GM12878 (cell line): ENCODE measurements around the gene LUM. TPM values are rescaled to one million over a fixed set of nuclear protein-coding genes. Genes with fewer than 3 reads are reported as not detected.

Experiments used
- ATAC-seq: fragments of 200-7000 bp; cut with Tn5 transposase; 3 replicates; pipeline ENCODE4 v1.9.1; 2020; ENCODE audit warnings: mild to moderate bottlenecking, moderate library complexity
- BruUV-seq: library from RNA; stranded (reverse); fragments of 400-500 nt; replicated peaks from 2 replicates; lab custom pipeline; 2021; lab: Mats Ljungman, UMichigan
- CTCF ChIA-PET: fragments of 300-600 bp; sonication (Branson Sonifier 250); formaldehyde crosslinking; extraction: SDS; loops from one replicate; lab custom pipeline; 2021; ENCODE audit warnings: inconsistent platforms; lab: Yijun Ruan, JAX
- POLR2A ChIA-PET: fragments of 350-600 bp; formaldehyde crosslinking; extraction: SDS; loops from one replicate; lab custom pipeline; 2021; ENCODE audit warnings: inconsistent platforms; lab: Charles Lee
- RAD21 ChIA-PET: fragments of 300-600 bp; sonication (Branson Sonifier 250); formaldehyde crosslinking; loops from one replicate; lab custom pipeline; 2023; ENCODE audit warnings: antibody characterized with exemption; ENCODE audit not compliant: unreplicated experiment; lab: Charles Lee
- SMC1A ChIA-PET: fragments of 300-600 bp; sonication (Branson Sonifier 250); formaldehyde crosslinking; loops from one replicate; lab custom pipeline; 2023; ENCODE audit not compliant: unreplicated experiment, uncharacterized antibody; lab: Charles Lee
- DNase-seq: peaks from one replicate; pipeline ENCODE4 v3.0.0-alpha.2; 2011; ENCODE audit warnings: low read depth, low spot score
- FAIRE-seq: peaks from 3 replicates; lab custom pipeline; 2011; peaks lifted over from hg19 to GRCh38; lab: Jason Lieb, UNC
- H2AFZ ChIP-seq: 2 replicates; pipeline ENCODE4 v1.6.0; 2011; ENCODE audit warnings: low read depth, low read length, control low read depth; ENCODE audit not compliant: control insufficient read depth
- H3K27ac ChIP-seq: 2 replicates; pipeline ENCODE4 v1.5.1; 2011; ENCODE audit warnings: control low read depth; ENCODE audit not compliant: control insufficient read depth, insufficient read depth
- H3K27me3 ChIP-seq, 2 experiments: replicated peaks in 1 of 2; 2 replicates each; pipeline versions ENCODE4 v1.6.0 to v1.6.1; 2011; ENCODE audit warnings: low read length in 1 of 2; ENCODE audit not compliant: control insufficient read depth in 2 of 2, insufficient read depth in 2 of 2
- H3K36me3 ChIP-seq, 2 experiments: 2 replicates each; pipeline ENCODE4 v1.5.1; 2011; ENCODE audit warnings: low read length in 1 of 2; ENCODE audit not compliant: control insufficient read depth in 2 of 2, insufficient read depth in 2 of 2
- H3K4me1 ChIP-seq: 2 replicates; pipeline ENCODE4 v1.6.1; 2011; ENCODE audit warnings: mild to moderate bottlenecking, low read length, moderate library complexity, mixed read lengths; ENCODE audit not compliant: control insufficient read depth, insufficient read depth
- H3K4me2 ChIP-seq: 2 replicates; pipeline ENCODE4 v1.6.0; 2011; ENCODE audit warnings: control low read depth; ENCODE audit not compliant: control insufficient read depth, insufficient read depth
- H3K4me3 ChIP-seq: fragments of 200-600 bp; sonication (generic); 2 replicates; pipeline ENCODE4 v1.5.1; 2016
- H3K79me2 ChIP-seq: 2 replicates; pipeline ENCODE4 v1.6.0; 2011; ENCODE audit warnings: low read length; ENCODE audit not compliant: control insufficient read depth, insufficient read depth
- H3K9ac ChIP-seq: 2 replicates; pipeline ENCODE4 v1.8.0; 2011; ENCODE audit warnings: low read length, control low read depth, mixed read lengths; ENCODE audit not compliant: control insufficient read depth, insufficient read depth
- H3K9me3 ChIP-seq: replicated peaks from 3 replicates; pipeline ENCODE4 v1.5.1; 2011; ENCODE audit warnings: mild to moderate bottlenecking, low read length; ENCODE audit not compliant: control insufficient read depth, insufficient read depth
- H4K20me1 ChIP-seq: 2 replicates; pipeline ENCODE4 v1.6.0; 2011; ENCODE audit not compliant: control insufficient read depth, insufficient read depth
- CBX5 ChIP-seq: sonication (generic); IDR thresholded peaks from 2 replicates; pipeline ENCODE4 v1.6.1; 2016; ENCODE audit warnings: low read depth, moderate library complexity, mild to moderate bottlenecking, inconsistent platforms
- DPF2 ChIP-seq: fragments of 450-650 bp; IDR thresholded peaks from 2 replicates; pipeline ENCODE4 v1.6.1; 2017; ENCODE audit warnings: mild to moderate bottlenecking
- FOXM1 ChIP-seq: IDR thresholded peaks from 2 replicates; pipeline ENCODE4 v1.6.1; 2012; ENCODE audit warnings: low read depth, mild to moderate bottlenecking, inconsistent platforms, low read length, moderate library complexity
- HDAC2 ChIP-seq: fragments of 200-600 bp; sonication (generic); IDR thresholded peaks from 2 replicates; pipeline ENCODE4 v1.6.1; 2017
- KDM1A ChIP-seq: fragments of 200-600 bp; sonication (generic); IDR thresholded peaks from 2 replicates; pipeline ENCODE4 v1.6.1; 2016; ENCODE audit warnings: borderline replicate concordance
- NR2C2 ChIP-seq: IDR thresholded peaks from 2 replicates; pipeline ENCODE4 v1.6.1; 2011; ENCODE audit warnings: borderline replicate concordance, low read depth; ENCODE audit not compliant: control insufficient read depth, insufficient read length
- PRDM15 ChIP-seq: fragments of 450-650 bp; formaldehyde crosslinking; IDR thresholded peaks from 2 replicates; pipeline ENCODE4 v1.4.0; 2020; ENCODE audit warnings: mild to moderate bottlenecking, moderate library complexity
- RELB ChIP-seq: fragments of 450-650 bp; IDR thresholded peaks from 2 replicates; pipeline ENCODE4 v1.6.1; 2017; ENCODE audit warnings: low read depth, mild to moderate bottlenecking, moderate library complexity
- RFX5 ChIP-seq: IDR thresholded peaks from 2 replicates; pipeline ENCODE4 v1.6.1; 2011; ENCODE audit warnings: low read depth, low read length, improper control_type of control experiment
- SIX5 ChIP-seq: IDR thresholded peaks from 2 replicates; pipeline ENCODE4 v1.6.1; 2011; ENCODE audit warnings: mild to moderate bottlenecking, low read depth, low read length, moderate library complexity; ENCODE audit not compliant: severe bottlenecking
- SUPT20H ChIP-seq: IDR thresholded peaks from 2 replicates; pipeline ENCODE4 v1.6.1; 2011; ENCODE audit warnings: low read depth, mild to moderate bottlenecking, low read length, moderate library complexity, borderline replicate concordance; ENCODE audit not compliant: control insufficient read depth
- YY1 ChIP-seq: IDR thresholded peaks from 2 replicates; pipeline ENCODE4 v1.6.1; 2011; ENCODE audit warnings: low read depth, mild to moderate bottlenecking, low read length
- ZNF217 ChIP-seq: fragments of 450-650 bp; IDR thresholded peaks from 2 replicates; pipeline ENCODE4 v1.6.1; 2017; ENCODE audit warnings: antibody characterized with exemption, mild to moderate bottlenecking
- ZNF384 ChIP-seq: IDR thresholded peaks from 2 replicates; pipeline ENCODE4 v1.6.1; 2012; ENCODE audit warnings: low read depth, mild to moderate bottlenecking, low read length, improper control_type of control experiment, borderline replicate concordance
- ZNF622 ChIP-seq: fragments of 450-650 bp; IDR thresholded peaks from 2 replicates; pipeline ENCODE4 v1.6.1; 2017; ENCODE audit warnings: mild to moderate bottlenecking, inconsistent platforms
- WGBS: methylation state at CpG from one replicate; pipeline ENCODE4 v1.1.6; 2016; ENCODE audit warnings: low lambda C conversion rate; ENCODE audit not compliant: insufficient replicate concordance, insufficient coverage; ENCODE audit errors: missing lambda C conversion rate; 5-methylcytosine and 5-hydroxymethylcytosine counted together
- in situ Hi-C: fragments of 300-500 bp; cut with MboI; formaldehyde crosslinking; loops from 9 replicates; pipeline ENCODE4 v1.14.3; 2018; ENCODE audit warnings: mixed read lengths
- intact Hi-C: fragments of 100-400 bp; cut with micrococcal nuclease; formaldehyde crosslinking; loops from one replicate; pipeline ENCODE4 v1.14.2; 2022; ENCODE audit not compliant: unreplicated experiment
- polyA plus RNA-seq, 11 experiments: library from polyadenylated mRNA; depleted of rRNA in 4 of 11; unstranded in 6 of 11; stranded (reverse) in 5 of 11; fragments of >200 nt; fragmentation: Nextera tagmentation in 4 of 11; fragmentation: Illumina TruSeq in 1 of 11; extraction: Ambion mirVana in 4 of 11; extraction: Trizol in 1 of 11; gene quantifications; 1 replicate in 1 of 11; 2 replicates in 10 of 11; pipeline versions ENCODE4 v1.2.1 to v1.2.3, GENCODE V29; 2011 to 2016; ENCODE audit warnings: inconsistent platforms in 2 of 11, missing spikeins in 2 of 11, low read depth in 1 of 11
- total RNA-seq, 4 experiments: library from RNA; depleted of rRNA in 3 of 4; stranded (reverse); fragments of >200 nt in 3 of 4; fragmentation: Illumina TruSeq in 1 of 4; extraction: Trizol in 1 of 4; gene quantifications; 2 replicates each; pipeline versions ENCODE4 v1.2.1 to v1.2.3, GENCODE V29; 2013 to 2021

Gene LUM
- total and polyA plus RNA-seq, 10 of the 15 experiments (the other 5 are each of a cell fraction or from before 2014, with no cell fraction given): 0.09 to 0.31 TPM; not detected in 8

GRCh38 chr12:91103101-91103500 is 8.2 kb downstream of the LUM start (continued):
- TF ChIP-seq PRDM15: no peak
- TF ChIP-seq, all 136 proteins: peak for 0

GRCh38 chr12:91100906-91101305 is 10.4 kb downstream of the LUM start:
- no TSS peak for BruUV-seq
- SMC1A ChIA-PET: interaction anchor here (0.9 kb wide), 1 partner anchor 162 kb away, joined by 3 read pairs; no protein-coding TSS in a partner anchor
- Histone ChIP-seq H3K27ac (no peak overlapping the region), H3K4me2 (no peak overlapping the region), H3K79me2 (no peaks in the 10 kb centered on the region), H3K9me3 (no peaks in the 10 kb centered on the region), H3K9ac (no peak overlapping the region), H2AFZ (no peak overlapping the region), H3K36me3 (no peaks in the 10 kb centered on the region), H3K4me3 (no peak overlapping the region), H3K27me3 (no peaks in the 10 kb centered on the region), H3K4me1 (no peaks in the 10 kb centered on the region), H4K20me1 (no peaks in the 10 kb centered on the region)
- intact Hi-C loops (no loop called here), in situ Hi-C loops (no loop called here)
- POLR2A ChIA-PET: no interaction called here
- RAD21 ChIA-PET: no interaction called here
- 12% methylated on average over 2 of the region's 2 CpGs for WGBS
- CTCF ChIA-PET: interaction anchor here (1.1 to 4.2 kb wide), 2 partner anchors 9 to 123 kb away, joined by 4 to 23 read pairs; partner anchors contain the start of gene LUM
- no peak for ATAC-seq
- TF ChIP-seq HDAC2: no peak
- no peak for TF ChIP-seq ZNF217
- no peak for TF ChIP-seq ZNF384
- TF ChIP-seq RFX5: no peak
- TF ChIP-seq ZNF622: no peak
- TF ChIP-seq YY1: no peak
- no peak for TF ChIP-seq FOXM1
- TF ChIP-seq CBX5: no peak
- TF ChIP-seq DPF2: no peak
- no peak for TF ChIP-seq SUPT20H
- no peak for TF ChIP-seq NR2C2
- no peak for TF ChIP-seq RELB
- TF ChIP-seq KDM1A: no peak
- no peak for TF ChIP-seq SIX5
- DNase-seq: no peak
- no peak for FAIRE-seq
